HG02884 (cell line): ENCODE measurements around the gene EGR4.

ENCODE experiments used
- ATAC-seq: cut with Tn5 transposase; IDR thresholded peaks from one replicate; pipeline ENCODE4 v1.9.1; 2021; ENCODE audit warnings: mild to moderate bottlenecking, moderate library complexity; ENCODE audit not compliant: unreplicated experiment

Gene EGR4

GRCh38 chr2:73290049-73290839 lies 3.1 kb downstream of the EGR4 start:
- no peak for ATAC-seq

DNA sequence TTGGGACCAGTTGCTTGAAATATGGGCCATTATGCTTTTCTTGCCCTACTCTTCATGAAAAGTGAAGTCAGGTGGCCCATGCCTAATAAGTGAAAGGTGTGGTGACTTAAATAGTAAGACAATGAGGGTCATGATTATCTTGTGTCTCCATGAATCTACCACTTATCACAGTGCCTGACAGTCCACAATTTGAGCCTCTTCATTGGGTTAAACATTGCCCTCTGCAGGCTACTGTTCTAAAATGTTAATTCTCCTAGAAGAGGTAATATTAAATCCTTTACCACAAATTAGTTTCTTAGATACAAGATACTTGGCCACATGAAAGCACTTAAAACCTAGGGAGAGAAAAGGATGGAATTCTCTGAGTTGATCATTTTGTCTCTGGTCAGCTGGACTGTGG lies 4.0 kb downstream of the EGR4 start:
- no peak for ATAC-seq

- ATAC-seq = no peak
These were observed 7.2 kb downstream of the EGR4 start for GRCh38 chr2:73286134-73286655.

GRCh38 chr2:73285159-73285739 lies 8.1 kb downstream of the EGR4 start:
- ATAC-seq = peak; percentile 64

GRCh38 chr2:73284296-73285158 lies 8.8 kb downstream of the EGR4 start, which contains the start of gene FBXO41:
Gene FBXO41 (minus strand): TSS chr2:73284478. CDS start chr2:73269630, 14,848 bp downstream.
- peak; percentile 62 for ATAC-seq

- peak; percentile 13 for ATAC-seq
These were observed 9.6 kb downstream of the EGR4 start for GRCh38 chr2:73283545-73284295.

DNA sequence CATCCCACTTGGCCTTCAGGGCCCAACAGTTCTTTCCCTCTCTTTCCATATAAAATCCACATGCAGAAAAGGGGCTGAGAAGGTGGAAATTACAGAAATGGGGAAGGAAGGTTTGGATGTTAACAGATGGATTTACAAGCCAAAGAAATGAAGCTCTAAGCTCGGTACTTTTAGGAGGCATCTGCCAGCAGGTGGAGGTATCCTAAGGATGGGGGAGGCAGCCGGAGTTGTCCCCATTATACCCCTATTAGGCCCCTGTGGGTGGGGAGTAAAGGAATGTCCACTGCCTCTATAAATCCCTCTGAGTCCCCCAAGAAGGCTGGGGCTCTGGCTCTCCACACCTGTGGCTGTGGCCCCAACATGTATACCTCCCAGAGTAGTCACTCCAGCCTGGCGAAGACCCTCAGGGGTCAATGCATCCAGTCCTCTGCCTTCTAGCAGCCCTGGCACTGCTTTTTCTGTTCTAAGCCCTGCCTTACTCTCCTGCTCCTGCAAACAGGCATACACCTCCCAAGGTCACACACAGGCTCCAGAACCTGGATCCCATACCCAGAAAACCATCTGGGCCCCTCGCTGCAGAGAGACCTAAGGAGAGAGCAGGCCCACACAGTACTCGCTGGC lies 10.3 kb downstream of the EGR4 start:
- ATAC-seq = no peak

DNA sequence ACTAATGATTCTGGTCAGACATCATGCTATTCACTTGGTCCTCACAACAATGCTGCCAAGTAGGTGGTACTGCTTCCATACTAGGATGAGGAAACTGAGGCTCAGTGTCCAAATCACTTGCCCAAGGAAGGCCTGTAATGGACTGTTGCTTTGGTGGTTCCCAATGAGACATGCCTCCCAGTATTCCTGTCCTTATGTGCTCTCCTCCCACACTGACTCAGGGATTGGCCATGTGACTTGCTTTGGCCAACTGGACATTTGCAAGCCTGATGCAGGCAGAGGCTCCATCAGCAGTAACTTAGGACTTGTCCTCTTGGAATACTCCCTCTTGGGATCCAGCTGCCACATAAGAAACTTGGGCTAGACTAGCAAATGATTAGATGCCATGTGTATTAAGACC lies 12.1 kb downstream of the EGR4 start:
- ATAC-seq = no peak

- ATAC-seq = no peak
These were observed 13.5 kb downstream of the EGR4 start for GRCh38 chr2:73279852-73280251.

- no peak for ATAC-seq
These were observed 21.1 kb downstream of the EGR4 start for GRCh38 chr2:73272270-73272669.

GRCh38 chr2:73269686-73270465 lies 23.5 kb downstream of the EGR4 start:
- ATAC-seq = peak; percentile 35

DNA sequence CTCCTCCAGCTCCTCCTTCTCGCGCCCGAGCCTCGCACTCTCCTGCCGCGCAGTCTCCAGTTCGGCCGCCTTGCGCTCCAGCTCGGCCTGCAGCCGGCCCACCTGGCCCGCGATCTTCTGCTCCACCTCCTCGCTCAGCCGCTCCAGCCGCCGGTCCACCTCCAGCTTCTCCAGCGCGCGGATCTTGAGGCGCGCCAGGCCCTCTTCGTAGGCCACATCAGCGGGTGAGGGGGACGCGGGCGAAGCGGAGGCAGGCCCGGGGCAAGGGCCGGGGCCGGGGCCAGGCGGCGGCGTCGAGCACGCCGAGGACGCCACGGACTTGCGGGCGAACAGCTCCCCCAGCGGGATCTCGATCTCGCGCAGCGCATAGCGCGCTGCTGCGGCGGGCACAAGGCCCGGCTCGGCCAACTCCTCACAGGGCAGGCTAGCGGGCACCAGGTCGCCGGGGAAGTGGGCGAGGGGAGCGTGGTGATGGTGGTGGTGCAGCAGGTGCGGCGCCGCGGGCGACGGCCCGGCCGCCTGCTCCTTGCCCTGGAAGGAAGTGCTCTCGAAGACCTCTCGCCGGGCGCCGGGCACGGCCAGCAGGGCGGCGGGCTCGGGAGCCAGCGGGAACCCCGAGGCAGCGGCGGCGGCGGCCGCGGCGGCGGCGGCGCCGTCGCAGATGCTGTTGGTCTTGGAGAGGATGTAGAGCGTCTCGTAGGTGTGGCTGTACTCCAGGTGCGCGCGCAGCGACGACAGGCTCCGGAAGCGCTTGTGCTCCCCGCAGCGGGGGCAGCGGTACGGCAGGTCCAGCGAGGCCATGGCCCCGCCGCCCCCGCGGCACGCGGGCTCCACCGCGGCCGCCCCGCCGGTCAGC lies 24.3 kb downstream of the EGR4 start:
- ATAC-seq = peak; percentile 92

GRCh38 chr2:73268366-73268829 lies 24.9 kb downstream of the EGR4 start:
- ATAC-seq = no peak

DNA sequence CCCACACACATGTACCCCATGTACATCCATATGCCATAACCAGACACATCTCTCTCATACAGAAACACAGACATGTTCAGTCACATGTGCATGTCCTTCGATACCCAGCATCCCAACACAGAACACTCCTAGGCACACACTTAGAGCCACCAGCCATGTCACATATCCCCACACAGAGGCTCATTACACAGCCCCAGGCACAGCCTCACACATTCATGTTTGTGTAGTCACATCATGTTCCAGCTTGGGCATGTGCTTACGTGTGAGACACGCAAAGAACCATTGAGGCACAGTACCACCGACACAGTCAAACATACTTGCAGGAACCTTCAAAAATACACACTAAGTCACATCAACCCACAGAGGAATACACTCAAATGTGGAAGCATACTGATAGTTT lies 26.3 kb downstream of the EGR4 start:
- no peak for ATAC-seq

DNA sequence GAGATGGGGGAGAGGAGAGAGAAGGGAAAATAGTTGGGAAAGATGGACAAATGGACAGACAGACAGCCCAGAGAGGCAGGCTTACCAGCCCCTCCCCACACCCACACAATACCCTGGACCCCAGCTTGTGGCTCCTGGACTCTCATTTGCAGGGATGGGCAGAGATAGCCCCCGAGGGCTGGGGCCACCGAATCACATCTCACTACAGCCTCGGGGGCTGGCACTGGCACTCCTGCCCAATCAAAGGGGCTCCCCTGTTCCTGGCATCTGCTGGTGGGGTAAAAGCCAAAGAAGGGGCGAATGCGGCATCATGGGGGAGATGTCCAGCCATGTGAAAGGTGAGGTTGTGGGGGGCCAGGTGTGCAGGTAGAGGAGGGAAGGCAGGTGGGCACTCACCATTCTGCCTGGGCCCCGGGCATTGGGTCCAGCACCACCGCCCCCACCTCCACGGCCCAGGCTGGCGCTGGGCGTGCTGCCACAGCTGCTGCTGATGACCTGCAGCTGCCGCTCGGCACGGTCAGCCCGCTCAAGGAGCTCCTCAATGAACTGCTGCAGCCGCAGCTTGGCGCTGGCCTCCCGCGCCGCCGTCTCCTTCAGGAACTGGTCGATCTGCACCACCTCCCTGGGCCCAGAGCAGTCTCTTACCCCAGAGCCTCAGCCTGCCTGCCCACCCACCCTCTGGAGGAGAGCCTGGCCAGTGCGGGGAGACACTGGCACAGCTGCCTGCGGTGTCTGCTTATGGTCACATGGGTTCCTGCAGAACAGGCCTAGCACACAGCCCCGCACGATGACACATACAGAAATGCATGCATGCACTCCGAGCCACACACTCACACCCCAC lies 27.1 kb downstream of the EGR4 start:
- no peak for ATAC-seq

GRCh38 chr2:73265298-73266060 lies 27.9 kb downstream of the EGR4 start:
- ATAC-seq = no peak

DNA sequence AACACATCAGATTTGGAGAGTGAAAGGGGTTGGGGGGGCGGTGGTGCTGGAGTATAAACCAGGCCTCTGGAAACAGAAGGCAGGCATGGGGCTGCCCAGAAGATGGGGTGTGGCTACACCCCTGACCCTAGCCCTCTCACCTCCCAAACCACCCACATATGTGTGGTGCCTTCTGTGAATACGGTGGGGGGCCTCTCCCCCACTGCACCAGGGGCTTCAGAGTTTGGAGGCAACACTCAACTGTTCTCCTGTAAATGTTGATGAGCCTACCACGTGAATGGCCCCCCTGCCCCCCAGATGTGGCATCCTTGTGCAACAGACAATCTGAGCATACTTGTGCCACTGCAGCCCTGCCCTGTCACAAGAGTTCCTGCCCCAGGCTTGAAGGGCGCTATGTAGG lies 28.6 kb downstream of the EGR4 start:
- ATAC-seq = no peak
